KG1 (cell line): ENCODE measurements around the gene SGO2.
"Not testable (repeated sequence)": the region's sequence is repeated elsewhere in the genome, so short reads cannot be mapped to it uniquely, and the experiment has no call there.

Source experiments
- DNase-seq: peaks from one replicate; lab custom pipeline; 2025; lab: John Stamatoyannopoulos, UW

SGO2 gene

GRCh38 chr2:200596774-200597570 is 71.0 kb downstream of the SGO2 start:
- no peak for DNase-seq

GRCh38 chr2:200599206-200599605 is 73.2 kb downstream of the SGO2 start:
- DNase-seq, result no peak

GRCh38 chr2:200600549-200601225 is 74.7 kb downstream of the SGO2 start:
- no peak for DNase-seq

DNA sequence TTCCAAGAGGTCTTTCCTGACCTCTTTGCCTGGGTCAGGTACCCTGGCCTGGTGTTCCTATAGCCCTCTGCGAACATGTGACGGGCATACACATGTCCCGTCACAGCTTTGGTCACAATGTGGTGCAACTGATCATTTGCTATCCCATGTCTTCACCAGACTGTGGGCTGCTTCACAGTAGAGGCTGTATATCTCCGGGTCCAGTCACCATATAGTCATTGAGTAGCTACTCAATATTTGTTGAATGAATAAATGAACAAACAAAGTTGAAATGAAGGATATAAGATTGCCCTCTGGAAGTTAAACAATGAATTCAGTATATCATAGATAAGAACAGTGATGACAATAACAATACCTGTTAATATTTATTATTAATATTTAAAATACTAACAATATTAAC is 76.6 kb downstream of the SGO2 start:
- no peak for DNase-seq

DNA sequence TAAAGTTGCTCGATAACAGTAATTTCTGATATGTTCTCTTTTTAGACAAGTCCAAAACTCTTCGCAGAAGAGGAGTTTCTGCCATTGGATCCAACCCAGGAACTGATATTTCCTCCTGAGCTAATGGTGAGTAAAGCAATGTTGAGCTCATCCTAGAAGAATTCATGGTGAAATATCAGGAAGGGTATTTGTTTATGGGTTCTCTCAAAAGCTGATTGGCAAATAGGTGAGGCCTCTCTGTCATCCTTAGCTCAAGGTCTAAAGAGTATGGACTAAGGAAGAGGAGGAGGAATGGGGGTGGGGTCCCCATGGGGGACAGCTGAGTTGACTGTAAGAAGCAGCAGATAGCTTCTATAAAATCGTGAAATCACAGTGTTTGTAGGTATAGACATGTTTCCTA is 78.0 kb downstream of the SGO2 start:
- no peak for DNase-seq

- DNase-seq, result no peak
These were observed 78.7 kb downstream of the SGO2 start for GRCh38 chr2:200604571-200605255.

DNA sequence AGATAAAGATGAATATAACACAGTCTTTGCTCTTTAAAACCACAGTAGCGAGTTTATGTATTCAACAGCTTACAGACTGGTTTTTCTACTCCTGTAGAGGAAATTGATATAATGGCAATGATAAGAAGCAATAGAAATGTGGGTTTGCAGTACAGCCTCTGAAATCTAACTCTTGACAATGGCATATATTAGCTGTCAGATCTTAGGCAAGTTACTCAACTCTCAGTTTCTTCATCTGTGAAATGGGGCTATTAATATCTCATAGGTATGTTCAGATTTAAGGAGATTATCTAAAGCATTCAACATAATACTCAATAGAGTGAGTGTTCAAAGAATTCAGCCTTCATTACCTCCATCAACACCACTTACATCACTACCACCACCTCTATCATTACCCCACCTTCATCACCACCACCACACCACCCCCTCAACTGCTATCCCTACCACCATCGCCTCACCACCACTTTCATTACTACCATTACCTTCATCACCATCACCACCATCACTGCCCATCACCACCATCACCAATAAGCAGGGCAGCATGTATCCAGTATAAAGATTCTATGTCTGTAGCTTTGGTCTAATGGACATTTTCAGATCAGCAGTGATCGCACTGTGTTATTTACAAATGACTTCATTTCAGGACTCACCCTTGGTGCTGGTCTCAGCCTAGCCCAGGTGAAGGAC is 82.5 kb downstream of the SGO2 start:
- no peak for DNase-seq

DNA sequence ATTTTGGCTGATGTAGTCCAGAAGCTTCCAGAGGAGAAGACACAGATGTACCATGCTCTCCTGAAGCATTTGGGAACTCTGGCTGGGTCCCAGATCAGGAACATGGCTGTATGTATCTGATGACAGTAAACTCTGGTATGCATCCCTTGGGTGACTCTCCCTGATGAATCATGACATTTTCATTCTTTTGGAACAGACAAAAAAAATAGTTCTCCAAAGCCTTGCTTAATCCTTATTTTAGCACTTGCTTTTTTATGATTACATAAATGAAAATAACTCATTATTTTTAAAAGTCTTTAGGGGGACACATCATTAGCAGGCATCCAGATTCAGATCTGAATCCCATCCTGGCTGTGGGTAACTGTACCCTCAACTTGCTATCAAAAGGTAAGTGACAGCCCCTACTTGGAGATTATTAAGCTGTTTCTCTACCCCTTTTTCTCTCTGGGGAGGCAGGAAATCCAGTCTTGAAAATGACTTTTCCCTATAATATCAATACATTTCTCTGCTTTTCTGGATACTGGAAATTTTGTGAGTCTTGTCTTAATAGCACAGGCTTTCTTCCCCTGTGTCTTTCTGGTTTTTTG is 83.1 kb downstream of the SGO2 start:
- no peak for DNase-seq

GRCh38 chr2:200610217-200610616 is 84.2 kb downstream of the SGO2 start:
- DNase-seq, result not testable (repeated sequence)

DNA sequence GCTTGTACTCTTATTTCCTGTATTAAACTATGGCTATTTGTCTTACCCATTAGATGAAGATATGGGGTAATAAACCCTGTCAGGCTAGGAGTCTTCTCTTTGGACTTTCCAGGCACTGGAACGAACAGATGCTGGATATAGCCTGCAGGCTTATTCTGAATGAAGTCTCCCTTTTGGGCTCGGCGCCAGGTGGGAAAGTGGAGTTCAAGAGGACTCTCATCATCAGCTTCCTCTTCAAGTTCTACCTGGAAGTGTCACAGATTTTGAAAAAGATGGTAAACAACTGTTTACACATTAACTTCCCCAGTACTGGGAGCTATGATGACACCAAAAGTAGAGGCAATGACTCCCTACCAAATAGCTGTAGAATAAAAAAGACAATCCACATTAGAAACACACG is 87.7 kb downstream of the SGO2 start:
- DNase-seq, result no peak

GRCh38 chr2:200614249-200614648 is 88.2 kb downstream of the SGO2 start:
- no peak for DNase-seq

- DNase-seq, result no peak
These were observed 89.2 kb downstream of the SGO2 start for GRCh38 chr2:200615247-200615646.

DNA sequence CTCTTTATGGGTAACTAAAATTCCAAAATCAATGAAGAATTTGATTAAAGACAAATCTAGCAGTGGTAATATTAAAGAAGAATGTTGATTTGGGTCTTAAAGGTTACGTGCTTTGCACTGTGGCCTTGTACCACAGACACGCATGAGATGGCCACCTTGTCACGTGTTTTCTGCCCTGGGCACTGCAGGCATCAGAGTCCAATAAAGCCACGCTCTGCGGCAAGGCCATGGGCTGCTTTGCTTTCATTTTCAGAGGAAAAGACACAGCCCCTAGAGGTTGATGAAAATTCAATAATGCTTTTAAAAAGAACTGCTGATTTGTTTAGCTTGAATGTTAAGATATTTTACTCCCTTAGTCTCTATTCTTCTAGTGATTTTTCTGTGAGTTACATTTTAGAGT is 90.2 kb downstream of the SGO2 start:
- no peak for DNase-seq

DNA sequence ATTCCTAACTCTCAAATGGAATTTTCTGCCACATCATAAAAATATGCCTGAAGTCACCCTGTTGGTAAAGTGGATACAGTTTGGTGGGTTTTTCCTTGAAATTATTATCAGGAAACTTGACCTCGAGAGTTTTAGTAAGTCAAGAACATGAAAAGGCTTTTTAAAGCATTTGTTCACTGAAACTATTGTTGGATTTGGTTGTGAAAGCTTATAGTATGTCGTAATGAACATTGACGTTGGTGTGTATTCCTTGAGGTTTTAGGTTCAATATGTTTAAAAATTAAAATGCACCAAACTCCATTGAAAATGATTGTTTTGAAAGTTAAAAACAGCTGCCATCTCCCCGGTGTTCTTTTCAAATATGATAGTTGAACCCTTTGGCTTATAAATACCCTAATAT is 90.6 kb downstream of the SGO2 start:
- DNase-seq, result no peak

DNA sequence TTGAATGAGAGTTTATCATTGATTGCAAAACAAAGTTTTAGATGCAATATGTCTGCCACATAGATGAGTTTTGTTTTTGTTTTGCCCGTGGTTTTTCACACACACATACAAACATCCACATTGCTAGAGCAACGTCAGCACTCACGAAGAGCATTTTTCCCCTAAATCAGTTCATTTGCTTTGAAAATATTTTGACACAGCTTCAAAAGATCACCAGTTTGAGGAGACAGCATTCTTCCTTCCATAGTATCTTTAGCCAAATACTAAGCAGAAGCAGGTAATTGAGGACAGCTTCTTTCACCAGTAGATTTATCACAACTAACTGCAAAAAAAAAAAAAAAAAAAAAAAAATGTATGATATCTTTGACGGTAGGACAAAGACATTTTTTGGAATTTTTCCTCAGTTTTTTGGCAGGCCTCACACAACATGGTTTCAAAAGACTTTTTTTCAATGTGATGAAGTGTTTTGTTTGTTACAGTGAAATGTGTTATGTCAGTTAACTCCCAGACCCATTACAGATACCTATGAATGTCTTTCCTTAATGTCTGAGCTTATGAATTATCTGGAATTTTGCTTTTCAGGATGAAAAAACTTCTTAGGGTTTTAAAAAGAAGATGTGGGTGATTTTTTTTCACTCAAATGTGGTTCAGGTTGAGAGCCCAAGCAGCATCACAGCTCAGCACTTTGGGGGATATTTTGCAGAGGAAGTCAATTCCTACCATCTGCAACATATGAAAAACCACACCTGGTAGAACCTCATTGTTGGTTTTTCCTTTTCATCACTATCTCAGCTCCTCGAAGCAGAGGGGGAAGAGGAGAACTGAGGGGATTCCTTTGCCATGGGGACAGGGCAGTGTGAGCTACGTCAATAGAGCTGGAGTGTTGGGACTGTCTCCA is 91.4 kb downstream of the SGO2 start:
- DNase-seq, result no peak

DNA sequence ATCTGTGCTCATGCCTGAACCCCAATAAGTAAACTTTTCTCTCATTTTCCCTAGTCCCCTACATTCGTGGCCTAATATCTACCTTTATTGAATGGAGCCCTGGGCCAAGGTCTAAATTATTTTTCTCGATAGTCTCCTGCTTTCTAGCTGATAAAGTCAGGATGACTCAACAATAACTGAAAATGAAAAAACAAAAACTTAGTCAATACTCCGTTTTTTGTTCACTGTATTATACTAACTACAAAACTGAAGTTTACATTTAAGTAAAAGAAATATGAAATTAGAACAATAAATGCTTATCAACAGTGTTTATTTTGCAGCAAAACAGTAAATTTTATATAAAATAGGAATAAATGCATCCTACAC is 92.0 kb downstream of the SGO2 start:
- DNase-seq, result no peak

- no peak for DNase-seq
These were observed 92.6 kb downstream of the SGO2 start for GRCh38 chr2:200618590-200619021.

GRCh38 chr2:200619279-200619678 is 93.3 kb downstream of the SGO2 start:
- DNase-seq, result no peak

DNA sequence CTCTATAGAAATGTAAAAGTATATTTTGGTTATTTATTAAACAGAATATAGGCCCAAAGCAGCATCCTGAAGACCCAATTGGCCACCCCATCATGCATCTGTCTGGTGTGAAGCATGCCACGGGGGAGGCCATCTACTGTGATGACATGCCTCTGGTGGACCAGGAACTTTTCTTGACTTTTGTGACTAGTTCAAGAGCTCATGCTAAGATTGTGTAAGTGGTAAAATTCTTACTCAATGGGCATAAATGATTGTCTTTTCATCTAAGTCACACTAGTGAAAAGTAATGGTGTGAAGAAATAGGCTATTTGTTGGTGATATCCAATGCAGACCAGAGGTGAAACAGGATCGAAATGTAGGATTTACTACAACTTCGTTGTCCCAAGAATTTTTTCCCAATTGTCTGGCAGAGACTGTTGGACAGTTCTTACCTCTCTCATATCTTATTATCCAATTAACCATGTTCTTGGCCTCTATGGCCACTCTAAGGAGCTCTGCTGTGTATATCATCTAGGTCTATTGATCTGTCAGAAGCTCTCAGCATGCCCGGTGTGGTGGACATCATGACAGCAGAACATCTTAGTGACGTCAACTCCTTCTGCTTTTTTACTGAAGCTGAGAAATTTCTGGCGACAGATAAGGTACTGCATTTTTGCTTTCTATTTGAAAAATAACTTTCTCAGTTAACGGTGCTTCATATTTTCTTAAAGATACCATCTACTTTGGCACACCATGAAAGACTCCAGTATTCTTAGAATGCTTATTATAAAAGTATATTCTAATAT is 94.8 kb downstream of the SGO2 start:
- DNase-seq, result no peak

DNA sequence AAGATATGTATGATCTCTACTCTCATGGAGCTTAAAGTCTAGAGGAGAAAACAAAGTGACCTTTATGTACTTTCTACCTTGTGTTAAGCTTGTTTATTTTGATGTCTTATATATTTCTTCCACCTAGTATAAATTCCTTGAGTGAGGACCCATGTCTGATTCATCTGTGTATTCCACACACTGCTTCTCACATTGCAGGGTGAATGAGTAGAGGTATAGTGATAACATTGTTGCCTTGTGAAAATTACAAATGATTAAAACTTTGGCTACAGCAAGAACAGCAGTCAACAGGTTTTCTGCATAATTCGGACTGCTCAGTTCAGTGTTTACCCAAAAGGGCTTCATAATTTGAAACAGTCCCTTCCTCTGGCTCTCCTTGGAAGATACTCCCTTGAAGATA is 96.1 kb downstream of the SGO2 start:
- DNase-seq, result no peak
